Measurements from ENCODE around the gene SLC44A3. TPM values are rescaled to one million over a fixed set of nuclear protein-coding genes. Genes with fewer than 3 reads are reported as not detected.
"Not testable (repeated sequence)": the region's sequence is repeated elsewhere in the genome, so short reads cannot be mapped to it uniquely, and the experiment has no call there.

Gene SLC44A3
- total and polyA plus RNA-seq, 10 donors = 0.28 to 4.0 (median 0.95) TPM

GRCh38 chr1:94836891-94837290 lies 16.7 kb downstream of the SLC44A3 start:
- peaks cover 0 to 4% (median 0%) of the 10 kb centered on the region in 6 donors for H3K4me1 ChIP-seq
- 74 to 87% (median 84%) methylated on average over 2 of the region's 2 CpGs for whole genome bisulfite sequencing, 5 donors
- no peak overlapping the region for H3K27ac ChIP-seq
- no peak for TF ChIP-seq CTCF (IDR thresholded peaks at IDR 0.05 in 8 of 11, conservative IDR thresholded peaks at IDR 0.05 in 3 of 11)
- TF ChIP-seq POLR2AphosphoS5 (IDR thresholded peaks at IDR 0.05) = no peak
- no peak for TF ChIP-seq POLR2A (IDR thresholded peaks at IDR 0.05)
- no peak overlapping the region for H3K4me3 ChIP-seq
- intact Hi-C loops (cut with DNase I; ENCODE audit: low total_unique reads) = no loop called here
- no peaks in the 10 kb centered on the region for H3K36me3 ChIP-seq
- no peaks in the 10 kb centered on the region for H3K9me3 ChIP-seq
- H3K27me3 ChIP-seq (replicated peaks in 1 of 7) = peaks cover 0 to 5% (median 0%) of the 10 kb centered on the region in 7 donors
- DNase-seq = no peak

- WGBS, 5 donors = 87 to 94% (median 91%) methylated on average over 9 of the region's 9 CpGs
- H3K36me3 ChIP-seq; intact Hi-C loops (cut with DNase I; ENCODE audit: low total_unique reads); H3K27me3 ChIP-seq (replicated peaks in 1 of 7); H3K4me3 ChIP-seq; DNase-seq; H3K9me3 ChIP-seq; H3K4me1 ChIP-seq; H3K27ac ChIP-seq: not testable (repeated sequence)
Observed at GRCh38 chr1:94840381-94840780, 20.2 kb downstream of the SLC44A3 start.

GRCh38 chr1:94840808-94841207 lies 20.7 kb downstream of the SLC44A3 start:
- DNase-seq = no peak
- no peaks in the 10 kb centered on the region for H3K36me3 ChIP-seq
- H3K27me3 ChIP-seq (replicated peaks in 1 of 7) = no peaks in the 10 kb centered on the region
- TF ChIP-seq POLR2AphosphoS5 (IDR thresholded peaks at IDR 0.05) = no peak
- TF ChIP-seq POLR2A (IDR thresholded peaks at IDR 0.05) = no peak
- no peak for TF ChIP-seq CTCF (IDR thresholded peaks at IDR 0.05 in 8 of 11, conservative IDR thresholded peaks at IDR 0.05 in 3 of 11)
- intact Hi-C loops (cut with DNase I; ENCODE audit: low total_unique reads) = no loop called here
- H3K4me1 ChIP-seq = no peaks in the 10 kb centered on the region
- no peak overlapping the region for H3K4me3 ChIP-seq
- H3K9me3 ChIP-seq = no peaks in the 10 kb centered on the region
- whole genome bisulfite sequencing, 5 donors = 82 to 94% (median 91%) methylated on average over 4 to 5 of the region's 5 CpGs
- H3K27ac ChIP-seq = no peak overlapping the region

GRCh38 chr1:94843430-94843829 lies 23.3 kb downstream of the SLC44A3 start:
- Histone ChIP-seq H3K4me3 (no peak overlapping the region), H3K9me3 (no peaks in the 10 kb centered on the region), H3K36me3 (no peaks in the 10 kb centered on the region), H3K4me1 (no peaks in the 10 kb centered on the region), H3K27ac (no peak overlapping the region), H3K27me3 (replicated peaks in 1 of 7) (no peaks in the 10 kb centered on the region)
- intact Hi-C loops (cut with DNase I; ENCODE audit: low total_unique reads) = no loop called here
- no peak for DNase-seq
- TF ChIP-seq CTCF (IDR thresholded peaks at IDR 0.05 in 8 of 11, conservative IDR thresholded peaks at IDR 0.05 in 3 of 11) (no peak), POLR2AphosphoS5 (IDR thresholded peaks at IDR 0.05) (no peak)
- 77 to 90% (median 82%) methylated on average over 6 of the region's 6 CpGs for WGBS, 5 donors

GRCh38 chr1:94843846-94844245 lies 23.7 kb downstream of the SLC44A3 start:
- no peak overlapping the region for H3K27ac ChIP-seq
- no peaks in the 10 kb centered on the region for H3K4me1 ChIP-seq
- no peak overlapping the region for H3K4me3 ChIP-seq
- no peaks in the 10 kb centered on the region for H3K36me3 ChIP-seq
- no peaks in the 10 kb centered on the region for H3K27me3 ChIP-seq (replicated peaks in 1 of 7)
- intact Hi-C loops (cut with DNase I; ENCODE audit: low total_unique reads) = no loop called here
- DNase-seq = no peak
- 60 to 80% (median 68%) methylated on average over 4 of the region's 4 CpGs for WGBS, 5 donors
- TF ChIP-seq POLR2AphosphoS5 (IDR thresholded peaks at IDR 0.05) = no peak
- TF ChIP-seq CTCF (IDR thresholded peaks at IDR 0.05 in 8 of 11, conservative IDR thresholded peaks at IDR 0.05 in 3 of 11) = no peak
- no peak for TF ChIP-seq POLR2A (IDR thresholded peaks at IDR 0.05)
- no peaks in the 10 kb centered on the region for H3K9me3 ChIP-seq

Data from spleen (tissue), 11 donors.